Neutrophil (primary cell): Measurements from ENCODE around the gene SCART1.

Experiments used
- H3K27ac ChIP-seq: fragments of 200-600 bp; sonication (generic); 2 replicates; pipeline ENCODE4 v1.5.1; 2016; ENCODE audit warnings: mild to moderate bottlenecking, moderate library complexity
- H3K27me3 ChIP-seq: fragments of 200-600 bp; sonication (generic); 2 replicates; pipeline ENCODE4 v1.6.0; 2016; ENCODE audit warnings: mild to moderate bottlenecking
- H3K36me3 ChIP-seq: fragments of 200-600 bp; sonication (generic); 2 replicates; pipeline ENCODE4 v1.5.1; 2017
- H3K4me1 ChIP-seq, 2 experiments: fragments of 200-600 bp in 1 of 2; sonication (generic) in 1 of 2; 1 replicate in 1 of 2; 2 replicates in 1 of 2; pipeline versions ENCODE4 v1.5.1 to v1.6.1; 2013 to 2016; ENCODE audit warnings: low read depth in 1 of 2, low read length in 1 of 2, mild to moderate bottlenecking in 1 of 2, moderate library complexity in 1 of 2; ENCODE audit not compliant: control insufficient read depth in 1 of 2, insufficient read depth in 1 of 2
- H3K4me3 ChIP-seq, 2 experiments: fragments of 200-600 bp in 1 of 2; sonication (generic) in 1 of 2; 1 replicate in 1 of 2; 2 replicates in 1 of 2; pipeline ENCODE4 v1.5.1; 2013 to 2016; ENCODE audit warnings: low read depth in 1 of 2, low read length in 1 of 2, mild to moderate bottlenecking in 1 of 2, moderate library complexity in 1 of 2
- H3K9me3 ChIP-seq: fragments of 200-600 bp; sonication (generic); 2 replicates; pipeline ENCODE4 v1.5.1; 2016
- TF ChIP-seq, protein P1 (sequence below): fragments of 200-600 bp; sonication (generic); IDR thresholded peaks from 2 replicates; pipeline ENCODE4 v1.5.1; 2016; ENCODE audit warnings: antibody characterized with exemption

Gene SCART1

DNA sequence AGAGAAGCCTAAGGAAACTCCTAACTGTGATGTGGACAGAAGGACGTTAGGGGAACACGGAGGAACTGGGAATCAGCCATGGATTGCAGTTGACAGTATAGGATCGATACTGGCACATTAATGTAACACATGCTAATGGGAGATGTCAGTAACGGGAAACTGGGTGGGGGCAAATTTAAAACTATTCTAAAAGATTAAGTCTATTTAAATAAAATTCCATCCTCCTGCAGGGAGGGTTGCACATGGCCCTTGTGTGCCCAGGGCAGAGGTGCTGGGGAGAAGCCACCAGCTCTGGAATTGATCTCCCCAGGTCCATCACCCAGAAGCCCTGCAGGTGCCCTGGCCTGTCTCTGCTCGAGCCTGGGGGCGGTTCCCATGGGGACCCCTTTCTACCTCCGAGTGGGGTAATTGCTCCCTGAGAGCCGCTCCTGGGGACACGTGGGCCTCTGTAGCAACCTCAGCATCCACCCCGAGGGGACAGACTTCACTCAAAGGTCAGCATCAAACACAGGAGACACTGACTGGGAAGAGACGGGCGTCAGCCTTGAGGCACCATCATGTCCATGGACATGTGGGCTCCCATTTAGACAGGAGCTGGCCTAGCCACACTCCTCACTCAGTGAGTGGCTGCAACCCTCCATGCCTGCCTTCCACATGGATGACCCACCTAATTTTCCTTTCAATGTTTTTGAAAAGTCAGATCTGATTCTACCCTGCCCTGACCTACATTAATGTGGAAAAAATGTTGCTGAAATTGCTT is 21.1 kb downstream of the SCART1 start:
- no peaks in the 10 kb centered on the region for H3K9me3 ChIP-seq
- H3K27ac ChIP-seq, result no peak overlapping the region
- no peak overlapping the region for H3K4me3 ChIP-seq
- no peaks in the 10 kb centered on the region for H3K36me3 ChIP-seq
- TF ChIP-seq, protein P1, sequence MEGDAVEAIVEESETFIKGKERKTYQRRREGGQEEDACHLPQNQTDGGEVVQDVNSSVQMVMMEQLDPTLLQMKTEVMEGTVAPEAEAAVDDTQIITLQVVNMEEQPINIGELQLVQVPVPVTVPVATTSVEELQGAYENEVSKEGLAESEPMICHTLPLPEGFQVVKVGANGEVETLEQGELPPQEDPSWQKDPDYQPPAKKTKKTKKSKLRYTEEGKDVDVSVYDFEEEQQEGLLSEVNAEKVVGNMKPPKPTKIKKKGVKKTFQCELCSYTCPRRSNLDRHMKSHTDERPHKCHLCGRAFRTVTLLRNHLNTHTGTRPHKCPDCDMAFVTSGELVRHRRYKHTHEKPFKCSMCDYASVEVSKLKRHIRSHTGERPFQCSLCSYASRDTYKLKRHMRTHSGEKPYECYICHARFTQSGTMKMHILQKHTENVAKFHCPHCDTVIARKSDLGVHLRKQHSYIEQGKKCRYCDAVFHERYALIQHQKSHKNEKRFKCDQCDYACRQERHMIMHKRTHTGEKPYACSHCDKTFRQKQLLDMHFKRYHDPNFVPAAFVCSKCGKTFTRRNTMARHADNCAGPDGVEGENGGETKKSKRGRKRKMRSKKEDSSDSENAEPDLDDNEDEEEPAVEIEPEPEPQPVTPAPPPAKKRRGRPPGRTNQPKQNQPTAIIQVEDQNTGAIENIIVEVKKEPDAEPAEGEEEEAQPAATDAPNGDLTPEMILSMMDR, result no peak
- H3K4me1 ChIP-seq, result no peaks in the 10 kb centered on the region
- no peaks in the 10 kb centered on the region for H3K27me3 ChIP-seq

DNA sequence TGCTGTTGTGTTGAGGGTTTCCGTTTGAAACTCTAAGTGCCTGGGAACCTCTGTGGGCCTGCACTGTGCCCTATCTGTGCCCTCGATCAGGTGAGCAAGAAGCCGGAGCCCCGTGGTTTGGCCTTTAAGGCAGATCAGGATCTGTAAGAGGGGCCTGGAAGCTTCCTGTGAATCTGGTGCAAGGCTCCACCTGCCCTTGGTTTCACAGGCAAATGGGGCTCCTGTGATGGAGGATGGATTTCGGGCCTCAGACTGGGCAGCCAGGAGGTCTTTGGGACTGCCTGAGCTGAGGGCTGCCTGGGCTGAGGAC is 21.6 kb downstream of the SCART1 start:
- Histone ChIP-seq H3K27ac (no peak overlapping the region), H3K4me3 (no peak overlapping the region)
- TF ChIP-seq, protein P1, result no peak

DNA sequence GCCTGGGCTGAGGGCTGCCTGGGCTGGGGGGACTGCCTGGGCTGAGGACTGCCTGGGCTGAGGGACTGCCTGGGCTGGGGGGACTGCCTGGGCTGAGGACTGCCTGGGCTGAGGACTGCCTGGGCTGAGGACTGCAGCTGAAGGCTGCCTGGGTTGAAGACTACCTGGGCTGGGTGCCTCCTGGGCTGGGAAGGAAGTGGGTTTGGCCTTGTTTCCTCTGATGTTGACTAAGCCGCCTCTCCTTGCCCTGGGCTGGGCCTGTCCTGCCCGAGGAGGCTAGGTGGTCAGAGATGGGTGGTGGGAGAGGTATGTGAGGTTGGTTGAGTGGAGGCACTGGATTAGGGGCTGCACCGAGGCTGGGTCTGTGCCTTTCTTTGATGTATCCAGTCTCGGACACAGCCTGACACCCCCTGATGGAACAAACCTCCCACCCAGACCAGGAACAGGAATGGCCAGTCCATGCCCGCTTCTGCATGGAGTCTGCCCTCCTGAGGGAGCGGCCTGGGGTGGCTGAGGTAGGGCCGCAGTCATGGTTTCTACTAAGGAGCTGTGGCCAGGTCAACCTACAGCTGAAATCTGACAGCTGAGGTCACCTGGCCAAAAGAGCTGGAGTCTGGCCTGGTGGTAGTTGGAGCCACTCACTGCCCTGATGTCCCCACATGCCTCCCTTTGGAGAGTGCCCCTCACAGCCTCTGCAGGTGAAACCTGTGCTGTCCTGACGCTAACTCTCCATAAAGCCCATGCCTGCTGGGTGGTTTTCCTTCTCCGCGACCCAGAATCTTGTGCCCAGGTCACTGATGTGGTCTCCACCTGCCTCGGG is 22.3 kb downstream of the SCART1 start:
- H3K4me3 ChIP-seq, result no peak overlapping the region

More for the DNA sequence above, 21.6 kb downstream of the SCART1 start:
- H3K9me3 ChIP-seq, result no peaks in the 10 kb centered on the region
- H3K27me3 ChIP-seq, result no peaks in the 10 kb centered on the region
- no peaks in the 10 kb centered on the region for H3K36me3 ChIP-seq
- no peaks in the 10 kb centered on the region for H3K4me1 ChIP-seq

DNA sequence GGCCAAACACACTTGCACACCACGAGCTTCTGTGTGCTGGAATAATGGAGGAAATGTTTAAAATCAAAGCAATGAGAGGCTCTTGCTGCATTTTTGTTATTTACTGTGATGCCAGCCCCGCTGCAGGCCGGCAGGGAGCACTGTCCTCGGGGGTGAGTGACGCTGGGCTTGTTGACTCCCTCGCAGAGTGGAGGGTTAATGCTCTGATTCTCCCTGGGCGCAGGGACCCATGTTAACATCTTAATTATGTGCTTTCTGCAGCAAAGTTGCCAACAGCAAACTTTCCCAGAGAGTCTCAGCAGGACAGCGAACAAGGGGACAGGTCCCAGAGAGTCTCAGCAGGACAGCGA is 22.9 kb downstream of the SCART1 start:
- Histone ChIP-seq H3K36me3 (no peaks in the 10 kb centered on the region), H3K4me3 (no peak overlapping the region), H3K9me3 (no peaks in the 10 kb centered on the region), H3K27me3 (no peaks in the 10 kb centered on the region), H3K27ac (no peak overlapping the region), H3K4me1 (no peaks in the 10 kb centered on the region)
- TF ChIP-seq, protein P1, result no peak

More for the DNA sequence above, 22.3 kb downstream of the SCART1 start:
- no peaks in the 10 kb centered on the region for H3K36me3 ChIP-seq
- H3K9me3 ChIP-seq, result no peaks in the 10 kb centered on the region
- TF ChIP-seq, protein P1, result no peak
- no peaks in the 10 kb centered on the region for H3K27me3 ChIP-seq
- no peaks in the 10 kb centered on the region for H3K4me1 ChIP-seq
- no peak overlapping the region for H3K27ac ChIP-seq

DNA sequence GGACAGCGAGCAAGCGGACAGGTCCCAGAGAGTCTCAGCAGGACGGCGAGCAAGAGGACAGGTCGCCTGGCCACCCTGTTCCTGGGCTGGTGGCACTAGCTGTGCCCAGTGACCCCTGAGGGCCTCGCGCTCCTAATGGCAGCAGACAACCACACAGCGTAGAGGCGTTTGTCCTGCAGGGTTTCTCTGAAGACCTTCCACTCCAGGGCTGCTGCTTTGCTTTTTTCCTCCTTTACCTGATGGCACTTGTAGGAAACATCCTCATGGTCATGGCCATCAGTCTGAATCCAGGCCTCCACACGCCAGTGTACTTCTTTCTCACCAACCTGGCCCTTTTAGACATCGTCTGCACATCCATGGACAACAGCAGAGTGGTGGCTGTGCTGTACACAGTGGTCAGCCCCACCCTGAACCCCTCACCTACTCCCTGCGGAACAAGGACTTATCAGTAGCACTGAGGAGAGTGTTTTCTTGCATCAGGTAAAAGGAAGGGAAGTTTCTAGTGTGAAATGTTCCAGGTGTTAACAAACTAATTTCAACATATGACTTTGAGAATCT is 27.4 kb downstream of the SCART1 start:
- no peak overlapping the region for H3K27ac ChIP-seq

More for the DNA sequence above, 27.4 kb downstream of the SCART1 start:
- Histone ChIP-seq H3K36me3 (no peaks in the 10 kb centered on the region), H3K4me3 (no peak overlapping the region), H3K9me3 (no peaks in the 10 kb centered on the region), H3K4me1 (no peaks in the 10 kb centered on the region), H3K27me3 (no peaks in the 10 kb centered on the region)
- TF ChIP-seq, protein P1, result no peak
